ENCODE measurements around the gene AP2A1.
"Not testable (repeated sequence)": the region's sequence is repeated elsewhere in the genome, so short reads cannot be mapped to it uniquely, and the experiment has no call there.

Gene AP2A1

DNA sequence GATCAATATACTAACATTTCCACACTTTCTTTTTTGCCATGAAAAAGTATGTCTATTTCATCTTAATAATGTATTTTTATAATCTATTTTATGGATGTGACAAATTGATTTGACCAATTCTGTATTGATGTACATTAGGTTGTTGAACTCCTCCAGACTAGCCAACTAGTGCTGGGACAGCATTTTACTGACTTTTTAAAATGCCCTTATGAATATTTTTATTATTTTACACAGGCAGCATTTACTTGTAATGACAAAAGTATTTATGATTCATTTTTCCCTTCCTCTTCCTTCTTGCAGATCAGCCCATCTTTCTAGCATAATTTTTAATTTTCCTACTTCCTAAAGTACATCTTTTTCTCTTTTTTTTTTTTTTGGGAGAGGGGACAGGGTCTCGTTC lies 47.2 kb downstream of the AP2A1 start:
- Histone ChIP-seq H3K36me3 (ENCODE audit: insufficient read depth) (no peaks in the 10 kb centered on the region), H3K9ac (peak overlapping the region; percentile 69), H3K79me2 (ENCODE audit: insufficient read depth, low read depth) (peaks cover 8% of the 10 kb centered on the region), H3K4me1 (ENCODE audit: low read depth, poor library complexity, severe bottlenecking) (peaks cover 43% of the 10 kb centered on the region), H3K4me3 (IDR thresholded peaks at IDR 0.05; ENCODE audit: insufficient read depth, low read depth, low read length) (no peak overlapping the region), H3K27me3 (ENCODE audit: insufficient read depth, low read depth) (no peaks in the 10 kb centered on the region), H4K20me1 (ENCODE audit: insufficient read depth) (no peaks in the 10 kb centered on the region), H2AFZ (ENCODE audit: low read depth) (peak overlapping the region; percentile 74; the same call in 1 of the 2 replicates), H3K27ac (peak overlapping the region; percentile 71), H3K4me2 (peak overlapping the region; percentile 77)
- TF ChIP-seq, protein P1, sequence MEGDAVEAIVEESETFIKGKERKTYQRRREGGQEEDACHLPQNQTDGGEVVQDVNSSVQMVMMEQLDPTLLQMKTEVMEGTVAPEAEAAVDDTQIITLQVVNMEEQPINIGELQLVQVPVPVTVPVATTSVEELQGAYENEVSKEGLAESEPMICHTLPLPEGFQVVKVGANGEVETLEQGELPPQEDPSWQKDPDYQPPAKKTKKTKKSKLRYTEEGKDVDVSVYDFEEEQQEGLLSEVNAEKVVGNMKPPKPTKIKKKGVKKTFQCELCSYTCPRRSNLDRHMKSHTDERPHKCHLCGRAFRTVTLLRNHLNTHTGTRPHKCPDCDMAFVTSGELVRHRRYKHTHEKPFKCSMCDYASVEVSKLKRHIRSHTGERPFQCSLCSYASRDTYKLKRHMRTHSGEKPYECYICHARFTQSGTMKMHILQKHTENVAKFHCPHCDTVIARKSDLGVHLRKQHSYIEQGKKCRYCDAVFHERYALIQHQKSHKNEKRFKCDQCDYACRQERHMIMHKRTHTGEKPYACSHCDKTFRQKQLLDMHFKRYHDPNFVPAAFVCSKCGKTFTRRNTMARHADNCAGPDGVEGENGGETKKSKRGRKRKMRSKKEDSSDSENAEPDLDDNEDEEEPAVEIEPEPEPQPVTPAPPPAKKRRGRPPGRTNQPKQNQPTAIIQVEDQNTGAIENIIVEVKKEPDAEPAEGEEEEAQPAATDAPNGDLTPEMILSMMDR (conservative IDR thresholded peaks at IDR 0.05; ENCODE audit: low read depth, low read length) = no peak

DNA sequence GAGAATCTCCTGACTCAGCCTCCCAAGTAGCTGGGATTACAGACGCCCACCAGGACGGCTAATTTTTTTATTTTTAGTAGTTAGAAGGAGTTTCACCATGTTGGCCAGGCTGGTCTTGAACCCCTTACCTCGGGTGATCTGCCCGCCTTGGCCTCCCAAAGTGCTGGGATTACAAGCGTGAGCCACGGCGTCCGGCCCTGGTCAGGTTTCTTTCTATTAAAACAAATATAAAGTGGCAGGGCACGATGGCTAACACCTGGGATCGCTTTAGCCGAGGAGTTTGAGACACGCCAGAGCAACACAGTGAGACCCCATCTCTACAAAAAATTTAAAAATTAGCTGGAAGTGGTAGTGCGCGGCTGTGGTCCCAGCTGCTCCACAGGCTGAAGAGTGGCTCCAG lies 49.8 kb downstream of the AP2A1 start:
- TF ChIP-seq, protein P1 (conservative IDR thresholded peaks at IDR 0.05; ENCODE audit: low read depth, low read length) = no peak
- Histone ChIP-seq H3K27ac (peak overlapping the region; percentile 88), H3K36me3 (ENCODE audit: insufficient read depth) (no peaks in the 10 kb centered on the region), H4K20me1 (ENCODE audit: insufficient read depth) (no peaks in the 10 kb centered on the region), H3K4me1 (ENCODE audit: low read depth, poor library complexity, severe bottlenecking) (peaks cover 30% of the 10 kb centered on the region), H3K79me2 (ENCODE audit: insufficient read depth, low read depth) (peaks cover 31% of the 10 kb centered on the region), H3K4me2 (peak overlapping the region; percentile 91), H3K4me3 (IDR thresholded peaks at IDR 0.05; ENCODE audit: insufficient read depth, low read depth, low read length) (no peak overlapping the region), H3K27me3 (ENCODE audit: insufficient read depth, low read depth) (no peaks in the 10 kb centered on the region), H2AFZ (ENCODE audit: low read depth) (peak overlapping the region; percentile 95; the same call in 1 of the 2 replicates), H3K9ac (peak overlapping the region; percentile 73; the same call in 1 of the 2 replicates)

DNA sequence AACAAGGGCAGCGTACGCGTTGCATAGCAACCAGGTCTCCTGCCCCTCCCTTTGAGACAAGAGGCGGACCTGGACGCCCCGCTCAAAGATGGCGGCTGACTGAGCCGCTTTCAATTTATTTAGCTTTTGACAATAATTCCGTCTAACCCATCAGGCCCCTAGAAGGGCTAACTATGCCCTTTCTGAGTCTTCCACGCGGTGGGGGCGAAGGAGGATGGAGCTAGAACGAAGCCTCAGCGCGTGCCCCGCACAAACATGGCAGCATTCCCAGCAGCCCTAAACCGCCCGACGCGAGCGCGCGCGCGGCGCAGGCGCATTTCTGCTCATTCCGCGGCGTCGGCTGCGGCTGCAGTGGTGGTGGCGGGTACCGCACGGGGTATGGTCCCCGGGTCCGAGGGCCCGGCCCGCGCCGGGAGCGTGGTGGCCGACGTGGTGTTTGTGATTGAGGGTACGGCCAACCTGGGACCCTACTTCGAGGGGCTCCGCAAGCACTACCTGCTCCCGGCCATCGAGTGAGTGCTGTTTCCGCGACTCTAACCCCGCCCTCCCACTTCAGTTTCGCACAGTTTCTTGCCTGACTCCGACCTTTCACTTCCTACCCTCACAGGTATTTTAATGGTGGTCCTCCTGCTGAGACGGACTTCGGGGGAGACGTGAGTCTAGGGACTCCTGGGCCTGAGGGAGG lies 51.3 kb downstream of the AP2A1 start, which contains the start of gene MED25:
MED25 (plus strand) TSS at position 326 of the 685 bp plus-strand sequence; CDS start at position 379, 53 bp downstream.
- no peaks in the 10 kb centered on the region for H4K20me1 ChIP-seq (ENCODE audit: insufficient read depth)
- H3K4me2 ChIP-seq = peak within 1 kb of the TSS; percentile 91
- H3K27me3 ChIP-seq (ENCODE audit: insufficient read depth, low read depth) = no peaks in the 10 kb centered on the region
- peaks cover 36% of the 10 kb centered on the region for H3K79me2 ChIP-seq (ENCODE audit: insufficient read depth, low read depth)
- H3K4me3 ChIP-seq (IDR thresholded peaks at IDR 0.05; ENCODE audit: insufficient read depth, low read depth, low read length) = peak within 1 kb of the TSS; percentile 39
- H3K36me3 ChIP-seq (ENCODE audit: insufficient read depth) = no peaks in the 10 kb centered on the region
- peaks cover 30% of the 10 kb centered on the region for H3K4me1 ChIP-seq (ENCODE audit: low read depth, poor library complexity, severe bottlenecking)
- H3K27ac ChIP-seq = peak within 1 kb of the TSS; percentile 88
- TF ChIP-seq, protein P1 (conservative IDR thresholded peaks at IDR 0.05; ENCODE audit: low read depth, low read length) = no peak
- peak within 1 kb of the TSS; percentile 73 for H3K9ac ChIP-seq
- H2AFZ ChIP-seq (ENCODE audit: low read depth) = peak within 1 kb of the TSS; percentile 95

DNA sequence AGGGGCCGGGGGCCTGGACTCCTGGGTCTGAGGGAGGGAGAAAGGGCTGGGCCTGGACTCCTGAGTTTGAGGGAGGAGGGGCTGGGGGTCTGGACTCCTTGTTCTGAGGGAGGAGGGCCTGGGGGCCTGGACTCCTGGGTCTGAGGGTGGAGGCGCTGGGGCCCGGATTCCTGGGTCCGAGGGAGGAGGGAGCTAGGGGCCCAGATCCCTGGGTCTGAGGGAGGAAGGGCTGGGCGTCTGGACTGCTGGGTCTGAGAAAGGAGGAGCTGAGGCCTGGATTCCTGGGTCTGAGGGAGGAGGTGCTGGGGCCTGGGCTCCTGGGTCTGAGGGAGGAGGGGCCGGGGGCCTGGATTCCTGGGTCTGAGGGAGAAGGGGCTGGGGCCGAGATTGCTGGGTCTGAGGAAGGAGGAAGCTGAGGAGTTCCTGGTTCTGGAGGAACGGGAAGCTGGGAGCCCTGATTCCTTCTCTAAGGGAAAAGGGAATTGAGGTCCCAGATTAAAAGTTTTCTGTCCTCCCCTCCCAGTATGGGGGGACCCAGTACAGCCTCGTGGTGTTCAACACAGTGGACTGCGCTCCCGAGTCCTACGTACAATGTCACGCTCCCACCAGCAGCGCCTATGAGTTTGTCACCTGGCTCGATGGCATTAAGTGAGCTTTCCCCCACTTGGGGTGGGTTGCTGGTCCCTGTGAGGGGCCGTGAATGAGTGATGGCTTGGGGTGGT lies 52.0 kb downstream of the AP2A1 start:
- Histone ChIP-seq H3K27ac (peak overlapping the region; percentile 88), H3K4me3 (IDR thresholded peaks at IDR 0.05; ENCODE audit: insufficient read depth, low read depth, low read length) (peak overlapping the region; percentile 39), H2AFZ (ENCODE audit: low read depth) (peak overlapping the region; percentile 95; the same call in 1 of the 2 replicates), H3K79me2 (ENCODE audit: insufficient read depth, low read depth) (peaks cover 42% of the 10 kb centered on the region), H3K36me3 (ENCODE audit: insufficient read depth) (no peaks in the 10 kb centered on the region), H3K9ac (peak overlapping the region; percentile 73), H3K27me3 (ENCODE audit: insufficient read depth, low read depth) (no peaks in the 10 kb centered on the region), H4K20me1 (ENCODE audit: insufficient read depth) (no peaks in the 10 kb centered on the region), H3K4me1 (ENCODE audit: low read depth, poor library complexity, severe bottlenecking) (peaks cover 28% of the 10 kb centered on the region), H3K4me2 (peak overlapping the region; percentile 91)
- TF ChIP-seq, protein P1 (conservative IDR thresholded peaks at IDR 0.05; ENCODE audit: low read depth, low read length) = no peak

DNA sequence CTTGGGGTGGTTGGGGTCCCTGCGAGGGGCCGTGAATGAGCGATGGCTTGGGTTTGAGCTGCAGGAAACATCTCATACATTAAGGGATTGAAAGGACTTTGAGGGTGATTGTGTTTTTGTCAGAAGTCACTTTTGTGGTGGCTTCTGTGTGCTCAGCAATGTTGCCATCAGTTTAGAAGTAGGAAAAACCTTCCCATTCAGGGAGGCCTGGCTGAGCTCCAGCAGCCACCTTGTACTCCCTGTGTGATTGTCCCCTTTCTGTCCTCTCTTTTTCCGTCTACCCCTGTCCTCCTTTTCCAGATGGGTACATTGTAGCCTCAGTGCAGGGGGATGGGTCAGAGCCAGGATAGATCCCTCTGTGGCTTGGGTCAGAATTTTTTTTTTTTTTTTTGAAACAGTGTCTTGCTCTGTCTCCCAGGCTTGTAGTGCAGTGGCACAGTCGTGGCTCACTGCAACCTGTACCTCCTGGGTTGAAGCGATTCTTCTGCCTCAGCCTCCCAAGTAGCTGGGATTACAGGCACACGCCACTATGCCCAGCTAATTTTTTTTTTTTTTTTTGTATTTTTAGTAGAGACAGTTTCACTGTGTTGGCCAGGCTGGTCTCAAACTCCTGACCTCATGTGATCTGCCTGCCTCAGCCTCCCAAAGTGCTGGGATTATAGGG lies 52.8 kb downstream of the AP2A1 start:
- Histone ChIP-seq H3K9ac (peak overlapping the region; percentile 73; the same call in 1 of the 2 replicates), H3K4me2 (peak overlapping the region; percentile 91), H3K79me2 (ENCODE audit: insufficient read depth, low read depth) (peaks cover 46% of the 10 kb centered on the region), H3K4me1 (ENCODE audit: low read depth, poor library complexity, severe bottlenecking) (peaks cover 21% of the 10 kb centered on the region)
- not testable (repeated sequence) for H3K4me3 ChIP-seq (IDR thresholded peaks at IDR 0.05; ENCODE audit: insufficient read depth, low read depth, low read length); H3K36me3 ChIP-seq (ENCODE audit: insufficient read depth); H4K20me1 ChIP-seq (ENCODE audit: insufficient read depth); H2AFZ ChIP-seq (ENCODE audit: low read depth); H3K27ac ChIP-seq; H3K27me3 ChIP-seq (ENCODE audit: insufficient read depth, low read depth)

Measured in KMS-11 (cell line).